Transverse colon (tissue), 4 donors: ENCODE results near the gene ARFGAP1. TPM values are rescaled to one million over a fixed set of nuclear protein-coding genes. Genes with fewer than 3 reads are reported as not detected.

Experiments used
- DNase-seq: peaks from one replicate; pipeline ENCODE4 v3.0.0-alpha.2; 2019
- H3K27ac ChIP-seq, 4 donors: fragments of 200-600 bp; sonication (generic); 2 replicates each; pipeline ENCODE4 v1.5.1; 2016 to 2018; ENCODE audit warnings: inconsistent platforms in 4 of 4
- H3K27me3 ChIP-seq: fragments of 200-600 bp; sonication (generic); 2 replicates; pipeline ENCODE4 v1.5.1; 2017; ENCODE audit warnings: inconsistent platforms
- H3K36me3 ChIP-seq, 4 donors: fragments of 200-600 bp; sonication (generic); 2 replicates each; pipeline ENCODE4 v1.5.1; 2017 to 2019; ENCODE audit warnings: inconsistent platforms in 4 of 4
- H3K4me1 ChIP-seq, 4 donors: fragments of 200-600 bp; sonication (generic); 2 replicates each; pipeline ENCODE4 v1.5.1; 2017 to 2020; ENCODE audit warnings: inconsistent platforms in 4 of 4
- H3K4me3 ChIP-seq, 4 donors: fragments of 200-600 bp; sonication (generic); 1 replicate in 1 of 4; 2 replicates in 3 of 4; pipeline versions ENCODE4 v1.5.1 to v1.6.1; 2017 to 2019; ENCODE audit warnings: inconsistent platforms in 4 of 4
- H3K9me3 ChIP-seq, 2 donors: fragments of 200-600 bp; sonication (generic); 2 replicates each; pipeline ENCODE4 v1.5.1; 2017 to 2019; ENCODE audit warnings: inconsistent platforms in 2 of 2
- CTCF ChIP-seq, 5 experiments: fragments of 200-600 bp in 3 of 5; fragments of 450-650 bp in 2 of 5; sonication (generic) in 3 of 5; IDR thresholded peaks; 1 replicate in 2 of 5; 2 replicates in 3 of 5; pipeline ENCODE4 v1.5.1; 2016 to 2017; ENCODE audit warnings: antibody characterized with exemption in 5 of 5, inconsistent platforms in 3 of 5, mild to moderate bottlenecking in 2 of 5, moderate library complexity in 1 of 5
- EP300 ChIP-seq: sonication (generic); formaldehyde crosslinking; IDR thresholded peaks from one replicate; pipeline ENCODE4 v1.6.1; 2017; ENCODE audit warnings: antibody characterized with exemption, low read depth
- POLR2A ChIP-seq: fragments of 450-650 bp; IDR thresholded peaks from one replicate; pipeline ENCODE4 v1.6.1; 2016; ENCODE audit warnings: antibody characterized with exemption, mild to moderate bottlenecking, moderate library complexity
- POLR2AphosphoS5 ChIP-seq, 3 donors: sonication (generic); formaldehyde crosslinking; IDR thresholded peaks; one replicate each; pipeline ENCODE4 v1.6.1; 2016; ENCODE audit warnings: antibody characterized with exemption in 3 of 3
- WGBS, 2 donors: methylation state at CpG; one replicate each; pipeline ENCODE4 v1.1.5; 2018; ENCODE audit warnings: low coverage in 1 of 2; 5-methylcytosine and 5-hydroxymethylcytosine counted together
- in situ Hi-C, 4 donors: fragments of 200-750 bp; cut with MboI; loops; one replicate each; pipeline versions ENCODE4 v1.15.0 to v1.15.1; 2017; ENCODE audit warnings: low sequenced_read_pairs in 3 of 4, low pct_ligation_motif_present in 1 of 4, low pct_unique_long_range_greater_than_20kb in 1 of 4
- intact Hi-C: fragments of 100-400 bp; cut with DNase I; formaldehyde crosslinking; loops from one replicate; pipeline ENCODE4 v1.15.1; 2023; ENCODE audit warnings: low total_unique reads
- total RNA-seq, 4 donors: library from RNA; depleted of rRNA; stranded (reverse); fragments of >200 nt; gene quantifications; one replicate each; pipeline ENCODE4 v1.1.0, GENCODE V29; 2016

ARFGAP1 gene
- total RNA-seq, 4 donors from 2014 or later, result 43.8 to 200 (median 74.8) TPM

- no peak overlapping the region for H3K27ac ChIP-seq
- peaks cover 14% of the 10 kb centered on the region for H3K27me3 ChIP-seq
- no peaks in the 10 kb centered on the region for H3K4me1 ChIP-seq
- H3K9me3 ChIP-seq, result no peaks in the 10 kb centered on the region
- TF ChIP-seq POLR2AphosphoS5 (IDR thresholded peaks at IDR 0.05), result no peak
- no peak for TF ChIP-seq POLR2A
- TF ChIP-seq EP300, result no peak
- TF ChIP-seq CTCF (IDR thresholded peaks at IDR 0.05), result no peak
- intact Hi-C loops, result no loop called here
- in situ Hi-C loops, result no loop called here
- H3K4me3 ChIP-seq, result no peak overlapping the region
- 60% methylated on average over 13 of the region's 20 CpGs; no CpG with 5 or more reads in 1 of the 2 donors for WGBS, 2 donors
- DNase-seq, result no peak
- no peaks in the 10 kb centered on the region for H3K36me3 ChIP-seq
Measured at GRCh38 chr20:63321148-63321831, 48.7 kb downstream of the ARFGAP1 start.

DNA sequence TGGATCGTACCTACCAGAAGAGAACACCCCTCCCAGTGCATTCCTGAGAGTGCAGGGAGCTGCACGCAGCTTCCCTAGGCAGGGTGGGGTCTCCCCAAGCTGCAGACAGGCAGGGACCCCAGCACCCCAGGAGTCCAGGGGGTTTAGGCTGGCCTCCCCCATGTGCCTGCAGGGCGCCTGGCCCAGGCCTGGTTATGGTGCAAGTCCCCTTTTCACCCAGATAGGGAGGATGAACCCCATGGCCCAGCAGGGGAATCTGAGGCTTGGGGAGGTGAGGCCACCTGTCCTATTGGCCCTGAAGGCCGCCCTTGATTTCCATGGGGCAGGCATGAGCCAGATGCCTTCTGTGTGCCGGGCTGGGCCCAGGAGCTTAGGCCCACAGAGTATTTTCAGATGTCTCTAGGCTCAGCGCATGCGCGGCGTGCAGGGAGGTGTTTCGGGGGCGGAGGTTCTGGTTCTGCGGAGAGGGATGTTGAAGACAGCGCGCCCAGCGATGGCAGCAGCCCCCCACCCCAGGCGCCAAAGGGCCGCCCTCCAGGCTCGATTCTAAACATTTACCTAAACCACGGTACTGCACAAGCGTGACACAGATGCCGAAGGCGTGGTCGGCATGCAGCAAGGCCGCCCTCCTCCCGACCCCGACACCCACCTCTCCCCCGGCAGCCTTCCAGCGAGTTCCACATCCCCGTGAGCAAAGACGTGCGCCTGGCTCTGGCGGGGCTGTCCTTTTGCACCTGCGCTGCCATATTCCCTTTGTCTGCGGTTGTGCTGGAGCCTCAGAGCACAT lies 49.7 kb downstream of the ARFGAP1 start:
- no peak overlapping the region for H3K27ac ChIP-seq
- in situ Hi-C loops, result no loop called here

GRCh38 chr20:63322933-63323273 lies 50.3 kb downstream of the ARFGAP1 start:
- Histone ChIP-seq H3K9me3 (no peaks in the 10 kb centered on the region), H3K27me3 (peaks cover 14% of the 10 kb centered on the region), H3K36me3 (no peaks in the 10 kb centered on the region), H3K4me1 (no peaks in the 10 kb centered on the region), H3K4me3 (no peak overlapping the region), H3K27ac (no peak overlapping the region)
- no peak for DNase-seq
- WGBS, 2 donors, result 40 to 52% methylated on average over 2 to 15 of the region's 15 CpGs
- TF ChIP-seq EP300, result no peak
- TF ChIP-seq CTCF (IDR thresholded peaks at IDR 0.05), result no peak
- no peak for TF ChIP-seq POLR2A
- TF ChIP-seq POLR2AphosphoS5 (IDR thresholded peaks at IDR 0.05), result no peak
- intact Hi-C loops (no loop called here), in situ Hi-C loops (no loop called here)

More for the DNA sequence above, 49.7 kb downstream of the ARFGAP1 start:
- H3K9me3 ChIP-seq, result no peaks in the 10 kb centered on the region
- H3K4me1 ChIP-seq, result no peaks in the 10 kb centered on the region
- intact Hi-C loops, result no loop called here
- H3K36me3 ChIP-seq, result no peaks in the 10 kb centered on the region
- no peak overlapping the region for H3K4me3 ChIP-seq
- 62% methylated on average over 33 of the region's 34 CpGs; no CpG with 5 or more reads in 1 of the 2 donors for WGBS, 2 donors
- no peak for TF ChIP-seq EP300
- peaks cover 14% of the 10 kb centered on the region for H3K27me3 ChIP-seq
- no peak for DNase-seq

- intact Hi-C loops, result no loop called here
- in situ Hi-C loops, result no loop called here
- Histone ChIP-seq H3K36me3 (no peaks in the 10 kb centered on the region), H3K27ac (no peak overlapping the region), H3K4me3 (no peak overlapping the region), H3K27me3 (peaks cover 14% of the 10 kb centered on the region), H3K9me3 (no peaks in the 10 kb centered on the region), H3K4me1 (no peaks in the 10 kb centered on the region)
- TF ChIP-seq CTCF (IDR thresholded peaks at IDR 0.05) (no peak), EP300 (no peak), POLR2A (no peak), POLR2AphosphoS5 (IDR thresholded peaks at IDR 0.05) (no peak)
- DNase-seq, result no peak
- WGBS, 2 donors, result 61 to 78% methylated on average over 10 to 17 of the region's 18 CpGs
Measured at GRCh38 chr20:63323357-63323981, 50.9 kb downstream of the ARFGAP1 start.
